Activated naive CD4-positive, alpha-beta T cell (primary cell): ENCODE results near the gene NEAT1.

Experiments used
- DNase-seq, 4 experiments: peaks; one replicate each; lab custom pipeline; 2025; lab: John Stamatoyannopoulos, UW

NEAT1 gene

GRCh38 chr11:65389294-65389980 lies 33.2 kb upstream of the NEAT1 start:
- no peak for DNase-seq

DNA sequence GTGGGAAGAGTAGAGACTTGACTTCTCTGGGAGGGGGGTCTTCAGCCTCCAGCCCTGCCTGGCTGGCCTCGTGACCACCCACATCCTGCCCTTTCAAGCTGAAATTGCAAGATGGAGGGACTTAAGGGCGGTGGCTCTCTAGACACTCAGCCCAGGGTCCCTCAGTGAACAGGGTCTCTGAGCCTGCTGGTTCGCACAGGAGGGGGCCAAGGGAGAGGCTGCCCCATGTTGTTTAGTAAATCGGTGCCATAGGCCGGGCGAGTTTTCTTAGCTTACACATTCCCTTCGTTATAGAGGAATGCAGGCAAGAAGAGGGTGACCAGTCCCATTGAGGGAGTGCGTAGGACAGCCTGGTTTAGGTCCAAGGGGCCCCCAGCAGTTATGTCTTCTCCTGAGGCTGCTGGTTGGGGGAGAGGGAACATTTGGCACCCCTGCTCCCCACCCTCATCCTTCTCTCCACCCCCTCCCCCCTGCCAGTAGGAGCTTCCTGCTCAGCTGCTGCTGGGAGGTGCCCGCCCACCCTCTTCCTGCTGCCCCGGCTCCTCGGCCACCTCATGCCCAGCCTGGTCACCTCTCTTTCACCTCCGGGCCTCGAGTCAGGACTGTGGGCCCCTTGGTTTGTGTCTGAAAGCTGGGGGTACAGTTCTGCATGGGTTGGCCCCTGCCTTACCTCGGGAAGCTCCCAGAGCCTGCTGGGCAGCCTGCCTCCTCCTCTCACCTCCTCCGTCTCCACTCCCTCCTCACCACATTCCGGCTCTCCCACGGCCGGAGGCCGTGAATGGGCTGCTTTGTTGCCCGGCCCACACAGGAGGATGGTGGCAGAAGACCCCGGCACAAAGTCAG lies 32.3 kb upstream of the NEAT1 start:
- no peak for DNase-seq

DNA sequence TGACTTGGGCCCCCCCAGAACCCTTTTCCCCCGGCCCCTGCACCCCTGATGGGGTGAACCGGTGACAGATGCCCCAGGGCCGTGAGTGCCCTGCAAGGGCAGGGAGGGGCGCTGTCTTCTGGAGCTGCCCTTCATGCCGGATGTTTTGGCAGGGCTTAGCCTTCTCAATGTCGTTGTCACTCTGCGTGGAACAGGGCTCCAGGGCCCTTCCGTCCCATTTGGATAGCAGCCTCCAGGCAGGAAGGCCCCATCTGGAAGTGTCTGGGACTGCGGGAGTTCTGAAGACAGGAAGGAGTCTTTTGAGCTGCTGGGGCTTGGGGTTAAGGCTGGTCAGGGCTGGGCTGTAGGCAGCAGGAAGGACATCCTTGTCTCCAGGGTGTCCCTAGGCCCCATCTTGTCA lies 31.6 kb upstream of the NEAT1 start:
- no peak for DNase-seq

- DNase-seq, result no peak
Observed at GRCh38 chr11:65392186-65392829, 30.3 kb upstream of the NEAT1 start.

DNA sequence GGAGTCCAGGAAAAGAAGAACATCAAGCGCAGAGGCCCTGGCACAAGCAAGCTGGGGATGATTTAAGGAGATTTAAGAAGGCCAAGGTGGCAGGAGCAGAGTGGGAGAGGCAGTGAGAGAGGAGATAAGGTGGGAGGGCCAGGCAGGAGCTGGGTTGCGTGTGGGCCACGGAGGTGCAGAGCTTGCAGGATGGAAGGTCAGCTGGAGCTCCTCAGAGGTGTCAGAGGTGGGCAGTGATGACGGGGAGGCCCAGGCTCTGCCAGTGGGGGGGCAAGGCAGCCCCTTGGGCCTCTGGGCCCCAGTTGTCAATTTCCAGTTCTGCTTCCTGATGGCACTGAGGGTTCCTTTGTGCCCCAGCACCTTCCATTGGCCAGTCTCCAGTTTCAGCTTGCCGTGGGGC lies 29.7 kb upstream of the NEAT1 start:
- no peak for DNase-seq

GRCh38 chr11:65393513-65394079 lies 29.0 kb upstream of the NEAT1 start:
- DNase-seq, result no peak

GRCh38 chr11:65394125-65394536 lies 28.5 kb upstream of the NEAT1 start:
- no peak for DNase-seq

DNA sequence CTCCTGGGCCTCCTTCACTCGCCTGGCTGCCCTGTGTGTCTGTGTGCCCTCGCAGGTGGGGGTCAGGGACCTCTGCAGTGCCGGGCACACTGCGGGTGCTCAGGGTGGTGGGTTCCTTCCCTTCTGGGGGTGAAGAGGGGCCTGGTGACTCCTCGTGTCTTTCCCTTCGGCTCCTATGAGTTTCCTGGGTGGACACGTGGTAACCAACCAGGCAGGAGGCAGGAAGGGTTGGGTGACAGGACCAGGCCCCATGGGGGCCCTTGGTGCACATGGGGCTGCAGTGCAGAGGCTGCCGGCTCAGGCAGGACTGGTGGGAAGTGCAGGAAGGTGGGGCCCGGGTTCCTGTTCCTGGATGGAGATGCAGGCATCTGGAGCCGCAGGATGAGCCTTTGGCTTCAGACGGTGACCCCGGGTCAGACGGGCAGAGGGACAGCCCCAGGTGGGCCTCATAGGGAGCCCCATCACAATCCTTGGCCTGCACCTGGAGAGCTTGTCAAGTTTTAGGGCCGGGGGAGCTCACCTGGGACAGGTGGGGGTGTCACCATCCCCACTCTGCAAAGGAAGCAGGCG lies 26.6 kb upstream of the NEAT1 start:
- DNase-seq, result no peak

DNA sequence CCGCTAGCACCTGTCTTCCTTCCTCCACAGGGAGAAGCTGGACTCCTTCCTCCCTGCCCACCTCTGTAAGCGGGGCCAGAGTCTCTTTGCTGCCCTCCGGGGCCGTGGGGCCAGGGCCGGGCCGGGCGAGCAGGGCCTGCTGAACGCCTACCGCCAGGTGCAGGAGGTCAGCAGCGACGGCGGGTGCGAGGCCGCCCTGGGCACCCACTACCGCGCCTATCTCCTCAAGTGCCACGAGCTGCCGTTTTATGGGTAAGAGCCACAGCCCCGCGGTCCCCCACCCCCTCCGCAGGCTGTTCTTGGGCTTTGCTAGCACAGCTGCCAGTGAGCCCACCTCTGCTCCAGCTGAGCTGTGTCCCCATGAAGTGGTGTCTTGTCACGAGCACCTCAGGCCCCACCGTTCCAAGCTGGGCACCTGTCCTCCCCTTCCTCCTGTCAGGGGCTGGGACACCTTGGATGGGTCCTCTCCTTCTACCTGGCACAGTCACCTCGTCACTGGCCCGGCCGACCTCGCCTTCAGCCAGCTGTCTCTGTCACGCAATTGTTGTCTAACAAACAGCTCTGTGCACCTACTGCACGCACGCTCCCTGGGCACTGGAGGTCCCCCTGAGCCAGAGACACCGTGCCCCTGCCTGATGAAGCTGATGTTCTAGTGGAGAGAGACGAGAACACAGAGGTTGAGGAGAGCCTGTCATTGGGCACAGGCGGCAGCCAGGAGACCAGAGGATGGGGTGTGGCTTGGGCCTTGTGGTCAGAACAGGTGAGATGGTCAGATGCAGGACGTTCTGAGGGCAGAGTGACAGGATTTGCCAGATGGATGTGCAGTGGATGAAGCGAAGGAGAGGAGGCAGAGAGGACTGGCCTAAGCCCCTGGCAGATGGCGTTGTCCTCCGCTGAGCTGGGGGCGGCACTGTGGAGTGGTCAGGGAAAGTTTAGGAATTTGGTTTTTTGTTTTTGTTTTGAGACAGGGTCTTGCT lies 25.5 kb upstream of the NEAT1 start:
- DNase-seq, result no peak

GRCh38 chr11:65398362-65398910 lies 24.2 kb upstream of the NEAT1 start:
- no peak for DNase-seq

DNA sequence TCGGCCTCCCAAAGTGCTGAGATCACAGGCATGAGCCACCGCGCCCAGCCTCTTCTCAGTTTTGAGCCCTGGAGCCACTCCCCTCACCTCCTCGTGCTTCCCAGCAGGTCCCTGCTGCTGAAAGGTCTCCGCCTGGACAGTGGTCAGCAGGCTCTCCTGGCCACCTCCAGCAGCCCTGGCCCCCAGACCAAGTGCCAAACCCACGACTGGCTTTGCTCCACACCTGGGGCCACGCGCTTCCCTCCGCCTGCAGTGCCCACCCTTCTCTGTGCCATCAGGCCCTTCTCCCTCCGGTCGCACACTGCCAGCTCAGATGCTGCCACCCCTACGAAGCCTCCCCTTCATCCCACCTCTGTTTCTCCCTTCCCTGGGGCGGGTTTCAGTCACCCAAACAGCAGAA lies 23.3 kb upstream of the NEAT1 start:
- no peak for DNase-seq

- DNase-seq, result no peak
Observed at GRCh38 chr11:65399845-65400244, 22.8 kb upstream of the NEAT1 start.

DNA sequence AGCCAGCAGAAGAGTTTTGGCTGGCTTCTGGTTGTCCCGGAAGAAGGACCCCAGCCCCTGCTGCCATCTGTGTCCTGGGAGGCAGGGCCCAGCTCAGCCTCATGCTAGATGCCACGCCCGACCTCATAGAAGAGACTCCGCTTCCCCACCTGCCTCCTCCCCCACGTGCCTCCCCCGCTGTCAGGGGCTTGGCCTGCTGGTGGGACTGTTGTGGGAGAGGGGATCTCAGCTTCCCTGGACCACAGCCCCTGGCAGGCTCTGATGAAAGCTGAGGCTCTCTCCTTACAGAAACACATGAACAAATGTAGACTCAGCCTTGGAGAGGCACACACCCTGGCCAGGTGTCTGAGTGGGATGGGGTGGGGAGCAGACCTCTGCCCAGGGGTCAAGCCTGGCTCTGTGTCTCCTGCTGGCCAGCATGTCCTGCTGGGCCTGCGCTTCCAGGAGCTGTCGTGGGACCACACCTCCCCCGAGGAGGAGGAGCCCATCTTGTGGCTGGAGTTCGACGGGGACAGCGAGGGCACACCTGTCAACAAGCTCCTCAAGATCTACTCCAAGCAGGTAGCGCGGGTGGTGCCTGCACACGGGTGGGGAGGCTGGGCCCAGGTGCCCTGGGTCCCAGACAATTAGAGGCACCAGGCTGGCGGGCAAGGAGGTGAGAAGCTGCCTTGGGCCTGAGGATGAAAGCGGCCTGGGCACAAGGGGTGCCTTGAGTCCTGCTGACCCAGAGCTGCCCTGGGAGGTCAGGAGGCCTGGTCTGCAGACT lies 22.1 kb upstream of the NEAT1 start:
- no peak for DNase-seq

DNA sequence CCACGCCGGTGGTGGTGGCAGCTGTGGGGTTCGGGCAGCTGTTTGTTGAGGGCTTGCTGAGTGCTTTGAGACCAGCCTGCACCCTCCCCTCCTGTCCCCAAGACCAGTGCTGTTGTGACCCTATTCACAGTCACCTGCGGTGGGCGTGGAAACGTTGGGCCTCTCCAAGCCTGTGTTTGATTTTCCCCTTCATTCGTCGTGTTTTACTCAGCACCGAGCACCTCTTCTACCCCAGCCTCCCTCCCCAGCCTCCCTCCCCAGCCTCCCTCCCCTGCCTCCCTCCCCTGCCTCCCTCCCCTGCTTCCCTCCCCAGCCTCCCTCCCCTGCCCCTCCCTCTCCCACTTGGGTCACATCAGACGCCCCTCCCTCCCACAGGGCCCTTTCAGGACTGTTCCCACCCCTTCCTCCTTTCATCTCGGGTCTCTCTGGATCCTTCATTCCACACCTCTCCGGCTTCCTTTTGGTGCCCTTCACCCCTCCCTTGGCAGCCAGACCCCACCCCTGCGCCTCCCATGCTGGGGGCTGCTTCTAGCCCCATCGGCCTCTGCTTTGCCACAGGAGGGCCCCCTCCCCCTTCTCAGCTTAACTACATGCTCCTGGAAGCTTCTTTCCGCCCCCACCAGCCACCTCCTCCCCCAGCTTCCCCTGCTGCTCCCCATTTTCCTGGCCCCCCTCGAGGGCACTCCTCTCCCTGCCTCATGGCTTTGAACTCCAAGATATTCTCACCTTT lies 21.4 kb upstream of the NEAT1 start:
- DNase-seq, result no peak

DNA sequence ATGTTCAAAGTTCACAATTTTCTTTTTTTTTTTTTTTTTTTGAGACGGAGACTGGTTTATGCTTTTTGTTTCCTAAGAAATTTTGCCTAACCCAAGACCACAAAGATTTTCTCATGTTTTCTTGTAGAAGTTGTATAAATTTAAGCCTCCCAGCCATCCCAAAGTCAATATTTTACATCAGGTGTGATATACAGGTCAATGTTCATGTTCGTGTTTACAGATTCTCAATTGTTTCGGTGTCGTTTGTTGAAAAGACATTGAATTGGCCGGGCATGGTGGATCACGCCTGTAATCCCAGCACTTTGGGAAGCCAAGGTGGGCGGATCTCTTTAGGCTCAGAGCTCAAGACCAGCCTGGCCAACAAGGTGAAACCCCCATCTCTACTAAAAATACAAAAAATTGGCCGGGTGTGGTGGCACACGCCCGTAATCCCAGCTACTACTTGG lies 20.8 kb upstream of the NEAT1 start:
- no peak for DNase-seq

GRCh38 chr11:65402790-65403189 lies 19.8 kb upstream of the NEAT1 start:
- no peak for DNase-seq

DNA sequence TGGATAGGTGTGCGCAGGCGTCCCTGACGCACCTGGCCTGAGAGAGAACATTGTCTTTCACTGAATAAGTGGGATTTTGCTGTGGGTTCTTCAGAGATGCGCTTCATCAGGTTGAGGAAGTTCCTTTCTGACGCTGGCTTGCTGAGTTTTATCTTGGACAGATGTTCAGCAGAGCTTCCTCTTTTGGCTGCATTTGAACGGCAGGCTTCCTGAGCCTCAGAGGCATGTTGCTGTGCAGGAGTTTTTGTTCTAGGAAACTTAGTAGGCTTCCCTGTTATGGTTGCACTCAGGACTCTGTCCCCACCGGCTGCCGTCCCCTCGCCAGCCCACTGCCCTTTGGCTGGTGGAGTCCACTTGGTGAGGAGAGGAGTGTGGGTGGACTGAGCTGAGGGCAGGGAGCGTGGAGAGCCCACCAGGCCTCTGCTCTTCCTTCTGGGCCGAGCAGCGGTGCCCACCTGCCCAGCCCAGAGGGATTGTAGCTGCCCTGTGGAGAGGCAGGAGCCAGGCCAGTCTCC lies 18.9 kb upstream of the NEAT1 start:
- no peak for DNase-seq

DNA sequence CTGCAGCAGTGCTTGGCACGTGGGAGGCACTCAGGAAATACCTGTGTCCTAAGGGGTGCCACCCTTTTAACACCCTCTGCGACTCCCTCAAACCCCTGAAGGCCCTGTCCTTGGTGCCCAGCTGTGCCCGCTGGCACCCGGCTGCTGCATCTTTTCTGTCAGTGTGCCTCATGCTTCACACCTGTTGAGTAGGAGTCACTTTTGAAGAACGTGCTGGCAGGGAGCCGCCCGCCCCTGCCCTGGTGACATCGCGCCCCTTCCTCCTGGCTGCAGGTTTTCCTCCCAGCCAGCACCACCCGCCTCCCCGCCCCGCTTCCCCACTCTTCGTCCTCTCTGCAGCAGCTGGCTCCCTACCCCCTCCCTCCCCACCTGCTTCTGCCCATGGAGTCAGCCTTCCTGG lies 18.4 kb upstream of the NEAT1 start:
- no peak for DNase-seq
